ENCODE results near the gene DARS1.

Gene DARS1

GRCh38 chr2:136001131-136001530 lies 15.7 kb upstream of the DARS1 start:
- no peak overlapping the region for H3K4me3 ChIP-seq (replicated peaks; ENCODE audit: low read depth, low read length)
- no peak for DNase-seq (ENCODE audit: extremely low read depth, low read depth)

GRCh38 chr2:136000502-136000901 lies 15.1 kb upstream of the DARS1 start:
- DNase-seq (ENCODE audit: extremely low read depth, low read depth) = no peak
- TF ChIP-seq CTCF (IDR thresholded peaks at IDR 0.05; ENCODE audit: low read depth, low read length, missing control alignments) = no peak
- H3K4me3 ChIP-seq (replicated peaks; ENCODE audit: low read depth, low read length) = no peak overlapping the region

More at GRCh38 chr2:136001131-136001530, 15.7 kb upstream of the DARS1 start:
- no peak for TF ChIP-seq CTCF (IDR thresholded peaks at IDR 0.05; ENCODE audit: low read depth, low read length, missing control alignments)

GRCh38 chr2:135999899-136000298 lies 14.5 kb upstream of the DARS1 start:
- H3K4me3 ChIP-seq (replicated peaks; ENCODE audit: low read depth, low read length) = no peak overlapping the region
- TF ChIP-seq CTCF (IDR thresholded peaks at IDR 0.05; ENCODE audit: low read depth, low read length, missing control alignments) = no peak
- DNase-seq (ENCODE audit: extremely low read depth, low read depth) = no peak

- H3K4me3 ChIP-seq (replicated peaks; ENCODE audit: low read depth, low read length) = no peak overlapping the region
- TF ChIP-seq CTCF (IDR thresholded peaks at IDR 0.05; ENCODE audit: low read depth, low read length, missing control alignments) = no peak
- no peak for DNase-seq (ENCODE audit: extremely low read depth, low read depth)
Measured at GRCh38 chr2:135998879-135999278, 13.5 kb upstream of the DARS1 start.

- H3K4me3 ChIP-seq (replicated peaks; ENCODE audit: low read depth, low read length) = no peak overlapping the region
- no peak for DNase-seq (ENCODE audit: extremely low read depth, low read depth)
- TF ChIP-seq CTCF (IDR thresholded peaks at IDR 0.05; ENCODE audit: low read depth, low read length, missing control alignments) = no peak
Measured at GRCh38 chr2:135997380-135997779, 12.0 kb upstream of the DARS1 start.

- DNase-seq (ENCODE audit: extremely low read depth, low read depth) = no peak
- no peak overlapping the region for H3K4me3 ChIP-seq (replicated peaks; ENCODE audit: low read depth, low read length)
- no peak for TF ChIP-seq CTCF (IDR thresholded peaks at IDR 0.05; ENCODE audit: low read depth, low read length, missing control alignments)
Measured at GRCh38 chr2:135996304-135996703, 10.9 kb upstream of the DARS1 start.

GRCh38 chr2:135994281-135994680 lies 8.9 kb upstream of the DARS1 start:
- H3K4me3 ChIP-seq (replicated peaks; ENCODE audit: low read depth, low read length) = no peak overlapping the region
- TF ChIP-seq CTCF (IDR thresholded peaks at IDR 0.05; ENCODE audit: low read depth, low read length, missing control alignments) = no peak
- DNase-seq (ENCODE audit: extremely low read depth, low read depth) = no peak

Measured in HFF-Myc (cell line).